ENCODE data around the gene SART3. TPM values are rescaled to one million over a fixed set of nuclear protein-coding genes. Genes with fewer than 3 reads are reported as not detected.

Gene SART3
- total and polyA plus RNA-seq, 11 donors: 13.3 to 33.2 (median 24.0) TPM

DNA sequence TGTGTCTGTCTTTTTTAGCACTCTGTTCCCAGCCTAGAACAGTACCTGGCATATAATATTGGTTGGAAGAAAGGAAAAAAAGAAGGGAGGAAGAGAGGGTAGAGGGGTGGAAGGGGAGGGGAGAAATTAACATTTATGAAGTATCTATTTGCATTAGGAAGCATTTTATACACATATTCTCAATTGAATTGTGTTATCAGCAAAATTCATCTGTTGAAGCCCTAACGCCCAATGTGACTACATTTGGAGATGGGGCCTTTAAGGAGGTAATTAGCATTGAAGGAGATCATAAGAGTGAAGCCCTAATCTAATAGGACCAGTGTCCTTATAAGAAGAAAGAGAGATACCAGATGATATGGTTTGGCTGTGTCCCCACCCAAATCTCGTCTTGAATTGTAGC is 76.1 kb downstream of the SART3 start:
- H3K36me3 ChIP-seq: no peaks in the 10 kb centered on the region
- intact Hi-C loops (cut with DNase I): no loop called here
- H3K4me3 ChIP-seq: no peak overlapping the region
- no peak overlapping the region for H3K27ac ChIP-seq
- no peaks in the 10 kb centered on the region for H3K4me1 ChIP-seq
- ATAC-seq: no peak
- TF ChIP-seq CTCF (IDR thresholded peaks at IDR 0.05) (no peak), POLR2A (IDR thresholded peaks at IDR 0.05) (no peak)
- peaks cover 0 to 19% (median 3%) of the 10 kb centered on the region in 9 donors for H3K27me3 ChIP-seq
- WGBS, 4 donors: 42 to 59% (median 57%) methylated on average over 2 of the region's 2 CpGs
- H3K9me3 ChIP-seq: peaks cover 0 to 17% (median 1%) of the 10 kb centered on the region in 12 donors
- no peak for DNase-seq

DNA sequence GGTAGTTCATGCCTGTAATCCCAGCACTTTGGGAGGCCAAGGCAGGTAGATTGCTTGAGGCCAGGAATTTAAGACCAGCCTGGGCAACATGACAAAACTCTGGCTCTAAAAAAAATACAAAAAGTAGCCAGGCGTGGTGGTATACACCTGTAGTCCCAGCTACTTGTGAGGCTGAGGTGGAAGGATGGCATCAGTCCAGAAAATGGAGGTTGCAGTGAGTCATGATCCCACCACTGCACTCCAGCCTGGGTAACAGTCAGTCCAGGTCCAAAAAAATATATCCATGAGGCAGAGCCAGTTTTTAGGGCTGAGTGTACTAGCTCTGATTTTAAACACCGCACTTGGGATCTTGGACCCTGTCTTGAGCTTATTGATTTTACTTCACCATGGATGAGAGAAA is 76.5 kb downstream of the SART3 start:
- TF ChIP-seq POLR2A (IDR thresholded peaks at IDR 0.05): no peak
- Histone ChIP-seq H3K27ac (no peak overlapping the region), H3K9me3 (peaks cover 0 to 17% (median 1%) of the 10 kb centered on the region in 12 donors), H3K27me3 (peaks cover 0 to 24% (median 6%) of the 10 kb centered on the region in 9 donors), H3K4me1 (no peaks in the 10 kb centered on the region), H3K36me3 (no peaks in the 10 kb centered on the region), H3K4me3 (no peak overlapping the region)
- WGBS, 4 donors: 71 to 90% (median 79%) methylated on average over 2 of the region's 2 CpGs
- DNase-seq (no peak), ATAC-seq (no peak)
- intact Hi-C loops (cut with DNase I): no loop called here

GRCh38 chr12:108483213-108484059 is 77.5 kb downstream of the SART3 start:
- no peaks in the 10 kb centered on the region for H3K36me3 ChIP-seq
- peaks cover 0 to 27% (median 6%) of the 10 kb centered on the region in 9 donors for H3K27me3 ChIP-seq
- H3K4me1 ChIP-seq: no peaks in the 10 kb centered on the region
- ATAC-seq: no peak
- DNase-seq: no peak
- WGBS, 4 donors: 63 to 69% (median 66%) methylated on average over 6 of the region's 6 CpGs
- H3K4me3 ChIP-seq: no peak overlapping the region
- intact Hi-C loops (cut with DNase I): no loop called here
- no peak for TF ChIP-seq POLR2A (IDR thresholded peaks at IDR 0.05)
- no peak for TF ChIP-seq CTCF (IDR thresholded peaks at IDR 0.05)
- H3K9me3 ChIP-seq: peaks cover 0 to 17% (median 1%) of the 10 kb centered on the region in 12 donors
- H3K27ac ChIP-seq: no peak overlapping the region

DNA sequence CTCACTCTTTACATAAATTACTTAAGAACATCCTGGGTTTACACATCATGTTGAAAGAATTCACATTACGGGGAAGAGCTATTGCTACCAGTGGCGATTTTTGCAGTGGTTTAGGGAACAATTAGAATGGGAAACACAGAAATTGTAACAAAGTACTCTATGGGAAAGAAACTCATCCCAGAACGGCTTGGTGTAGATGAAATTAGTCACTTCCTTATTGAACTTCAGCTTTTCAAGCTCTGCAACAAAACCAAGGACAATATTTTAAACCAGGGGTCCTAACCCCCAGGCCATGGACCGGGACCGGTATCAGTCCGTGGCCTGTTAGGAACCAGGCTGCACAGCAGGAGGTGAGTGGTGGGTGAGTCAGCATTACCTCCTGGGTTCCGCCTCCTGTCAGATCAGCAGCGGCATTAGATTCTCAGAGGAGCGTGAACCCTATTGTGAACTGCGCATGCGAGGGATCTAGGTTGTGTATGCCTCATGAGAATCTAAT is 78.2 kb downstream of the SART3 start:
- 52 to 63% (median 56%) methylated on average over 11 of the region's 11 CpGs for WGBS, 4 donors
- Histone ChIP-seq H3K27ac (no peak overlapping the region), H3K9me3 (peaks cover 0 to 16% (median 1%) of the 10 kb centered on the region in 12 donors), H3K27me3 (peaks cover 0 to 27% (median 6%) of the 10 kb centered on the region in 9 donors), H3K4me1 (no peaks in the 10 kb centered on the region), H3K36me3 (no peaks in the 10 kb centered on the region), H3K4me3 (no peak overlapping the region)
- no peak for ATAC-seq
- TF ChIP-seq POLR2A (IDR thresholded peaks at IDR 0.05): no peak
- no peak for TF ChIP-seq CTCF (IDR thresholded peaks at IDR 0.05)
- intact Hi-C loops (cut with DNase I): no loop called here
- no peak for DNase-seq

Measured in heart left ventricle (tissue), 16 donors.